ENCODE results near the gene KRTAP13-2.

Gene KRTAP13-2

DNA sequence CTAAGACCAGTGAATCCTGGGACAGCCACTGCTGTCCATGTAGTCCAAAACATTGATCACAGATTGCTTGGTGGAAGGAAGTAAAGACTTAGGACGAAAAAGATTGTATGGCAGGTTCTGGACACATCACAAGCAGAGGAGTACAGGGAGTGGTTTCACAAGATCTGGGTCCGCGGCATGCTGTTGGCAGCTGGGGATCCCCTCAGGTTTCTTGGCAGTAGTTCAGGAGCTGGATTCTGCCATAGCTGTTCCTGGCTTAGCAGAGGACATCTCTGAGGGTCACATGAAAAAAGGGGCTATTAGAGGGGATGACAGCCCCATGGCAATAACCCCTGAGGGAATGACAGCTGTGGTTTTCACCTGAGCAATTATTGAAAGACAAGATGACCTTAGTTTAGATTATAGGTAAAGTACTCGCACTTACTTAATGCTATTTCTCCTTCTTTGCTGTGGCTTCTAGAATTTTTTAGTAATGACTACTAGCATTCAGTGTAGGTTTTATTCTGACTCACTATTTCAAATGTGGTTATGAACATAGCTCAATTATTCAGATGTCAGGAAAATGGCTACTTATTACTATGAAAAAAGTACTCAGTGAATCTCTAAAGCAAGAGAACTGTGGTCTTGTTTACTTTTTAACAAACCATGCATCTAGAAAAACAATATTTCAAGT, 42.7 kb downstream of the KRTAP13-2 start:
- DNase-seq (ENCODE audit: extremely low spot score, insufficient read length, low read depth) (no peak), FAIRE-seq (no peak)

DNA sequence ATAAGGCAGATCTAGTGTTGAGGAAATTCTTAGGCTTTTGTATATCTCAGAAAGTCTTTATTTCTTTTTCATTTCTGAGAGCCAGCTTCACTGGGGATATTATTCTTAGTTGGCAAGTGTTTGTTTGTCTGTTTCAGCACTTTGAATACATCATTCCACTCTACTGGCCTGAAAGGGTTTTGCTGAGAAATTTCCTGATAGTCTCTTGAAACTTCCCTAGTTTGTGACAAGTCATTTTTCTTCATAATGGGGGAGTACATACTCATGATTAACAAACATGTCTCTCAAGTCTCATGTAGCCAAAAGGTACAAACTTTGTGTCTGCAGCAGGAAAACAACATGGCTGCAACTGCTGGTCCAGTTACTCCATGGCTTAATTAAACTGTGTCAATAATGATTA, 45.7 kb downstream of the KRTAP13-2 start:
- FAIRE-seq (no peak), DNase-seq (ENCODE audit: extremely low spot score, insufficient read length, low read depth) (no peak)
